Activated naive CD8-positive, alpha-beta T cell treated with anti-CD3 and anti-CD28 coated beads, Interleukin-2, amount 50 U/mL, for 24 hours (primary cell): Measurements from ENCODE around the gene TRIM14.

Source experiments
- ATAC-seq: fragments of 150-1000 bp; cut with Tn5 transposase; one replicate; pipeline ENCODE4 v1.10.0; 2021
- DNase-seq: peaks from one replicate; pipeline ENCODE4 v3.0.0; 2021
- H3K27ac Mint-ChIP-seq: one replicate; pipeline ENCODE4 v1.8.0; 2021; ENCODE audit warnings: mild to moderate bottlenecking, mixed read lengths
- H3K27me3 Mint-ChIP-seq: one replicate; pipeline ENCODE4 v1.8.0; 2021; ENCODE audit warnings: mixed read lengths
- H3K36me3 Mint-ChIP-seq: one replicate; pipeline ENCODE4 v1.8.0; 2021; ENCODE audit warnings: low read depth, mixed read lengths
- H3K4me1 Mint-ChIP-seq: one replicate; pipeline ENCODE4 v1.8.0; 2021; ENCODE audit warnings: mixed read lengths
- H3K4me3 Mint-ChIP-seq: one replicate; pipeline ENCODE4 v1.8.0; 2021; ENCODE audit warnings: mild to moderate bottlenecking, moderate library complexity, mixed read lengths
- H3K9me3 Mint-ChIP-seq: one replicate; pipeline ENCODE4 v1.8.0; 2021; ENCODE audit warnings: mixed read lengths

Gene TRIM14, protein sequence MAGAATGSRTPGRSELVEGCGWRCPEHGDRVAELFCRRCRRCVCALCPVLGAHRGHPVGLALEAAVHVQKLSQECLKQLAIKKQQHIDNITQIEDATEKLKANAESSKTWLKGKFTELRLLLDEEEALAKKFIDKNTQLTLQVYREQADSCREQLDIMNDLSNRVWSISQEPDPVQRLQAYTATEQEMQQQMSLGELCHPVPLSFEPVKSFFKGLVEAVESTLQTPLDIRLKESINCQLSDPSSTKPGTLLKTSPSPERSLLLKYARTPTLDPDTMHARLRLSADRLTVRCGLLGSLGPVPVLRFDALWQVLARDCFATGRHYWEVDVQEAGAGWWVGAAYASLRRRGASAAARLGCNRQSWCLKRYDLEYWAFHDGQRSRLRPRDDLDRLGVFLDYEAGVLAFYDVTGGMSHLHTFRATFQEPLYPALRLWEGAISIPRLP

DNA sequence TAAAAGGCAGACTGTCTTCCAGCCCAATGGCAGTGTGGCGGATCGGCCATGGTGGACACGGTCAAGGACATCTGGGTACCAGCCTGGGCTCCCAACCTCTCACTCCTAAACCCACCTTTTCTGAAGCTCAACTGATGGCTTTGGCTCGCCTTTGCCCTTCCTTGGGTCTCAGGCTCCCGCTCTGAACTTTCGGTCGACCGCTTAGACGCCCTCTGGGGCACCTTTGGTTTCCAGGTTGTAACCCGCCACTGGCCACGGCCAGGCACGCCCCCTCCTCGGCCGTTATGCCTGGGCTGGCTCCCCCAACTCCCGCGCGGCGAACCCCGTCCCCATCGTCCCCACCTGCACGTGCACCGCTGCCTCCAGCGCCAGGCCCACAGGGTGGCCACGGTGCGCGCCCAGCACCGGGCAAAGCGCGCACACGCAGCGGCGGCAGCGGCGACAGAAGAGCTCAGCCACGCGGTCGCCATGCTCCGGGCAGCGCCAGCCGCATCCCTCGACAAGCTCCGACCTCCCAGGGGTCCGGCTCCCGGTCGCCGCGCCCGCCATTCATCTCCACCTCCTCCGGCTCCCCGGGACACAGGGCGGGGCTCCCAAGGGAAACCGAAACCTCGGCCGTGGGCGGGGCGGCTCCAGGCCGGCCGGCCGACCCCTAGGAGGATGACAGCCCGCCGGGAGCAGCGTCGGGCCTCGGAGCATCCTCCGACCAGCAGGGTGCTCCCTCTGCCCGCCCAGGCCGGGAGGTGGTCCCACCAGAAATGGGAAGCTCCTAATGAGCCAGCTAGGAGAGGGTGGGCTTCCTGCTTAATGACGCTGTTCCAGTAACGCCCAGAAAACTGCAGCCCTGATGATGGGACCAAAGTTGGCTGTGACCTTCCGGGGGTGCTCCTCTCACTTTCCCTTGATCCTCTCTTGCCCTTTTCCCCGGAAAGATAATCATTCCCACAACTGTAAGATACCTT lies at the start of gene TRIM14:
TRIM14 (minus strand) TSS at position 583 of the 962 bp plus-strand sequence; CDS start at position 549, 34 bp downstream.
- Mint-ChIP-seq H3K4me3 (peak within 1 kb of the TSS; percentile 89), H3K36me3 (peaks cover 14% of the 10 kb centered on the region), H3K9me3 (no peaks in the 10 kb centered on the region), H3K27me3 (no peaks in the 10 kb centered on the region), H3K27ac (peak within 1 kb of the TSS; percentile 96), H3K4me1 (peaks cover 37% of the 10 kb centered on the region)
- DNase-seq (peak; percentile 71), ATAC-seq (peak; percentile 55)

- Mint-ChIP-seq H3K9me3 (no peaks in the 10 kb centered on the region), H3K4me3 (no peak overlapping the region), H3K36me3 (no peaks in the 10 kb centered on the region), H3K4me1 (peaks cover 33% of the 10 kb centered on the region), H3K27ac (no peak overlapping the region), H3K27me3 (no peaks in the 10 kb centered on the region)
- ATAC-seq = no peak
- DNase-seq = no peak
Observed at GRCh38 chr9:98168153-98168780, 49.2 kb upstream of the TRIM14 start.

DNA sequence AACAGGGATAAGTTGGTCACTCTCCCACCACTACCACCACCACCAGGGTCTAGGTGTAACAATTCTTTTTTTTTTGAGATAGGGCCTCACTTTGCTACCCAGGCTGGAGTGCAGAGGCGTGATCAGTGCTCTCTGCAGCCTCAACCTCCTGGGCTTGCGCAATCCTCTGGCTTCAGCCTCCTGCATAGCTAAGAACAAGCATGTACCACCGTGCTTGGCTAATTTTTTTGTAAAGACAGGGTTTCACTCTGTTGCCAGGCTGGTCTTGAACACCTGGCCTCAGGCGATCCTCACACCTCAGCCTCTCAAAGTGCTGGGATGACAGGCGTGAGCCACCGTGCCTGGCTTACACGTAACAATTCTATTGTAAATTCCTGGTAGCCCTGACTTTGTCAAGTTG lies 45.9 kb upstream of the TRIM14 start:
- Mint-ChIP-seq H3K27me3 (no peaks in the 10 kb centered on the region), H3K36me3 (no peaks in the 10 kb centered on the region), H3K4me3 (no peak overlapping the region), H3K4me1 (peaks cover 25% of the 10 kb centered on the region), H3K9me3 (no peaks in the 10 kb centered on the region), H3K27ac (no peak overlapping the region)
- DNase-seq (no peak), ATAC-seq (no peak)

GRCh38 chr9:98162613-98163012 lies 43.6 kb upstream of the TRIM14 start:
- Mint-ChIP-seq H3K27me3 (no peaks in the 10 kb centered on the region), H3K36me3 (no peaks in the 10 kb centered on the region), H3K9me3 (no peaks in the 10 kb centered on the region), H3K4me3 (no peak overlapping the region), H3K27ac (no peak overlapping the region), H3K4me1 (peaks cover 29% of the 10 kb centered on the region)
- no peak for DNase-seq
- ATAC-seq = no peak

DNA sequence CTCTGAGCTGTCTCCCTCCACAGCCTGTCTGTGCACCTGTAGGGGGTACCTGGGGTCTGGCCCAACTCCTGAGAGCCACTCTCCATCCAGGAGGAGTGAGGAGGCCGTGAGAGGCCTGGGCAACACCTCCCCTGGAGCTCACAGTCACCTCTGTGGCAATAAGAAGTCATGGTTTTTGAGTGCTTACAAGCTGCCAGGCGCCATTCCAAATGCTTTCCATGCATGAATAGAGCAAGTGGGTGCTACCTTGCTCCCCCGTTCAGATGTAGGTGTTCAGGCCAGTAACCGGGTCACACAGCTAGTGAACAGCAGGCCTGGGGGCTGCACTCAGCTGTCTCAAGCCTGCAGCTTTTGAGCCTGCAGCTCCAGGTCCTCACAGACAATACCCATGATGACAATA lies 42.8 kb upstream of the TRIM14 start:
- no peak overlapping the region for H3K27ac Mint-ChIP-seq
- peaks cover 29% of the 10 kb centered on the region for H3K4me1 Mint-ChIP-seq
- no peaks in the 10 kb centered on the region for H3K27me3 Mint-ChIP-seq
- no peak for ATAC-seq
- no peaks in the 10 kb centered on the region for H3K9me3 Mint-ChIP-seq
- no peak for DNase-seq
- H3K36me3 Mint-ChIP-seq = no peaks in the 10 kb centered on the region
- no peak overlapping the region for H3K4me3 Mint-ChIP-seq

- Mint-ChIP-seq H3K27me3 (no peaks in the 10 kb centered on the region), H3K36me3 (no peaks in the 10 kb centered on the region), H3K27ac (no peak overlapping the region), H3K4me1 (peaks cover 26% of the 10 kb centered on the region), H3K4me3 (no peak overlapping the region), H3K9me3 (no peaks in the 10 kb centered on the region)
- no peak for DNase-seq
- no peak for ATAC-seq
Observed at GRCh38 chr9:98159790-98160189, 40.8 kb upstream of the TRIM14 start.

DNA sequence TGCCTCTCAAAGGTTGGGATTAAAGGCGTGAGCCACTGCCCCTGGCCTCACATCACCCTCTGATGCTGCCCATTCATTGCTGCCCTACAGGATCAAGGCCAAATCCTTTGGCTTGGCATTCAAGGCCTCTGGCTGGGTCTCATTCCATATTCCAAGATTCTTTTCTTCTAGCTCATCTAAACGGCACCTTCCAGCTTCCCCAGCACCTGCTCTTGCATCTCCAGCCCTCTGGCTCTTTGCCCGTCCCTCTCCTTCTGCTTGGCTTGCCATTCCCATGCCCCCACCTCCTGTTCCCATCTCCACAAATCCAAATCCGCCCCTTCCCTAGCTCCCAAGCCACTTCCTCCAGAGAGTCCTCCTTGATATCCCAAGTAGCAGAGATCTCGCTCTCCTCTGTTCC lies 40.3 kb upstream of the TRIM14 start:
- Mint-ChIP-seq H3K27me3 (no peaks in the 10 kb centered on the region), H3K27ac (no peak overlapping the region), H3K4me1 (peaks cover 24% of the 10 kb centered on the region), H3K36me3 (no peaks in the 10 kb centered on the region), H3K4me3 (no peak overlapping the region), H3K9me3 (no peaks in the 10 kb centered on the region)
- DNase-seq (no peak), ATAC-seq (no peak)

GRCh38 chr9:98158071-98158831 lies 39.2 kb upstream of the TRIM14 start:
- Mint-ChIP-seq H3K36me3 (no peaks in the 10 kb centered on the region), H3K27me3 (no peaks in the 10 kb centered on the region), H3K9me3 (no peaks in the 10 kb centered on the region), H3K27ac (peak overlapping the region; percentile 29), H3K4me3 (no peak overlapping the region), H3K4me1 (peaks cover 15% of the 10 kb centered on the region)
- DNase-seq (no peak), ATAC-seq (peak; percentile 75)

DNA sequence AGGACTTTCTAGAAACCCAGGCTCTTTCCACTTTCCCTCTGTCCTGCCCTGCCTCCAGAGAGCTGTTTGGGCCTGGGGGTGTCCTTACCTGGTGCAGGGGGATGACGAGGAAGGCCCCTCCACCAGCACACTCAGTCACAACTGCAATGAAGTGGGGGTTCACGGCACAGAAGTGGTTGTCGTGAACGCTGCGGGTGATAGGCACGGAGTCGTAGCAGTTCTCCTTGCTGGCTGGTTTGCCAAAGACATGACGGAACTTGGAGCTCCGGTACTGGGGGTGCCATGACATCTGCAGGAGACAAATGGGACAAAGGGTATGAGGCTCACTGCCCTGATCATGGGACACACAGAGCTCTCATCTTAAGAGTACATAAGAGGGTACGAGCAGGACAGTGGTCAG lies 38.4 kb upstream of the TRIM14 start:
- no peak overlapping the region for H3K27ac Mint-ChIP-seq
- DNase-seq (no peak), ATAC-seq (no peak)
- no peaks in the 10 kb centered on the region for H3K27me3 Mint-ChIP-seq
- H3K9me3 Mint-ChIP-seq = no peaks in the 10 kb centered on the region
- no peak overlapping the region for H3K4me3 Mint-ChIP-seq
- H3K4me1 Mint-ChIP-seq = peaks cover 15% of the 10 kb centered on the region
- no peaks in the 10 kb centered on the region for H3K36me3 Mint-ChIP-seq

DNA sequence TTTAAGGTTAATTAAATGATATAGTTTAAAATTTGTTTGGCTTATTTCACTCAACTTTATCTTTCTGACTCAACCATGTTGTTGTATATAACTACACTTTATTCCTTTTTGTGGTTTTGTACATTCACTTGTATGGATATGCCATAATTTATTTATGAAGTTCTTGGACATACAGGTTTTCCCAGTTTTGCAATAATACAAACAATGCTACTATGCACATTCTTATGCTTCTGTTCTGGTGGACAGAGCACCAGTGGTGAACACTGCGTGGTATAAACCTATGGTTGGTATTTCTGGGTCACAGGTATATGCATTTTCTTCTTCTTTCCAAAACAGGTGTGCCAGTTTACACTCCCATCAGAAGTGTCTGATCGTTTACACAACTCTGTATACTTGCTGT lies 35.7 kb upstream of the TRIM14 start:
- peaks cover 13% of the 10 kb centered on the region for H3K4me1 Mint-ChIP-seq
- H3K27me3 Mint-ChIP-seq = no peaks in the 10 kb centered on the region
- no peaks in the 10 kb centered on the region for H3K36me3 Mint-ChIP-seq
- no peak overlapping the region for H3K4me3 Mint-ChIP-seq
- DNase-seq (no peak), ATAC-seq (no peak)
- H3K27ac Mint-ChIP-seq = no peak overlapping the region
- H3K9me3 Mint-ChIP-seq = no peaks in the 10 kb centered on the region

GRCh38 chr9:98152526-98152925 lies 33.5 kb upstream of the TRIM14 start:
- Mint-ChIP-seq H3K36me3 (peaks cover 3% of the 10 kb centered on the region), H3K4me1 (no peaks in the 10 kb centered on the region), H3K4me3 (no peak overlapping the region), H3K9me3 (no peaks in the 10 kb centered on the region), H3K27ac (no peak overlapping the region), H3K27me3 (no peaks in the 10 kb centered on the region)
- ATAC-seq = no peak
- DNase-seq = no peak

DNA sequence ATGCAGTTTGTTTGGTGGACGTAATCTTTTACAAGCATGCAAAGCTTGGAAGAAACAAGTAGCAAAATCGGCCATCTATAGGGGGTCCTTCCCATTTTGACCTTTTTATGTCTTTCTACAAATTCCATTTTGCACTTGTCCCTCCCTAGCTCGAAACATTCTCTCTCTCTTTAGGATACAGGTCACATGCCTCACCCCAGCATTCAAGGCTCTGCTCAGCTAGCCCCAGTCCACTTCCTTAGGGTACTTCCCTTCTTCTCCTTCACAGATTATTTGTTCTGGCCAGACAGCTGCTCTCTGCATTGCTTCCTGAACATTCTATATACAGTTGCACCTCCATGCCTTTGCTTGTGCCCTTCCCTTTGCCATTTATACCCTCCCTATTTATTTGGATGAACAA lies 31.7 kb upstream of the TRIM14 start:
- no peak overlapping the region for H3K27ac Mint-ChIP-seq
- no peaks in the 10 kb centered on the region for H3K4me1 Mint-ChIP-seq
- H3K9me3 Mint-ChIP-seq = no peaks in the 10 kb centered on the region
- ATAC-seq = no peak
- DNase-seq = no peak
- H3K4me3 Mint-ChIP-seq = no peak overlapping the region
- H3K36me3 Mint-ChIP-seq = peaks cover 3% of the 10 kb centered on the region
- H3K27me3 Mint-ChIP-seq = no peaks in the 10 kb centered on the region

- no peak overlapping the region for H3K27ac Mint-ChIP-seq
- H3K4me3 Mint-ChIP-seq = no peak overlapping the region
- H3K27me3 Mint-ChIP-seq = no peaks in the 10 kb centered on the region
- H3K9me3 Mint-ChIP-seq = no peaks in the 10 kb centered on the region
- ATAC-seq = no peak
- no peak for DNase-seq
- peaks cover 3% of the 10 kb centered on the region for H3K36me3 Mint-ChIP-seq
- H3K4me1 Mint-ChIP-seq = no peaks in the 10 kb centered on the region
Observed at GRCh38 chr9:98150164-98150563, 31.1 kb upstream of the TRIM14 start.

DNA sequence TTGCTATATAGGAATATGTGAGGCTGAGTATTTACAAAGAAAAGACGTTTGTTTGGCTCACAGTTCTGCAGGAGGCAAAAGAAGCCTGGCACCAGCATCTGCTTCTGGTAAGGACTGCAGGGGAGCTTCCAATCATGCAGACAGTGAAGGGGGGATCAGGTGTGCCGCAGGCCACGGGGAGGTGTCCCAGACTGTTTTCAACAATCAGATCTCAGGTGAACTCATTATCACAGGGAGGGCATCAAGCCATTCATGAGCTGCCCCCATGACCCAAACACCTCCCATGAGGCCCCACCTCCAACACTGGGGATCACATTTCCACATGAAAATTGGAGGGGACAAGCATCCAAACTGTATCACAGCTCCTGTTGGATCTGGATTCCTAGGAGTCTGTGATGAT lies 30.4 kb upstream of the TRIM14 start:
- Mint-ChIP-seq H3K4me1 (no peaks in the 10 kb centered on the region), H3K9me3 (no peaks in the 10 kb centered on the region), H3K27ac (no peak overlapping the region), H3K4me3 (no peak overlapping the region), H3K36me3 (peaks cover 3% of the 10 kb centered on the region), H3K27me3 (no peaks in the 10 kb centered on the region)
- ATAC-seq (no peak), DNase-seq (no peak)
